NCI-H1694 (cell line): Measurements from ENCODE around the gene DDX41.
"Not testable (repeated sequence)": the region's sequence is repeated elsewhere in the genome, so short reads cannot be mapped to it uniquely, and the experiment has no call there.

Source experiments
- DNase-seq: peaks from one replicate; lab custom pipeline; 2025; lab: John Stamatoyannopoulos, UW

The DDX41 gene

DNA sequence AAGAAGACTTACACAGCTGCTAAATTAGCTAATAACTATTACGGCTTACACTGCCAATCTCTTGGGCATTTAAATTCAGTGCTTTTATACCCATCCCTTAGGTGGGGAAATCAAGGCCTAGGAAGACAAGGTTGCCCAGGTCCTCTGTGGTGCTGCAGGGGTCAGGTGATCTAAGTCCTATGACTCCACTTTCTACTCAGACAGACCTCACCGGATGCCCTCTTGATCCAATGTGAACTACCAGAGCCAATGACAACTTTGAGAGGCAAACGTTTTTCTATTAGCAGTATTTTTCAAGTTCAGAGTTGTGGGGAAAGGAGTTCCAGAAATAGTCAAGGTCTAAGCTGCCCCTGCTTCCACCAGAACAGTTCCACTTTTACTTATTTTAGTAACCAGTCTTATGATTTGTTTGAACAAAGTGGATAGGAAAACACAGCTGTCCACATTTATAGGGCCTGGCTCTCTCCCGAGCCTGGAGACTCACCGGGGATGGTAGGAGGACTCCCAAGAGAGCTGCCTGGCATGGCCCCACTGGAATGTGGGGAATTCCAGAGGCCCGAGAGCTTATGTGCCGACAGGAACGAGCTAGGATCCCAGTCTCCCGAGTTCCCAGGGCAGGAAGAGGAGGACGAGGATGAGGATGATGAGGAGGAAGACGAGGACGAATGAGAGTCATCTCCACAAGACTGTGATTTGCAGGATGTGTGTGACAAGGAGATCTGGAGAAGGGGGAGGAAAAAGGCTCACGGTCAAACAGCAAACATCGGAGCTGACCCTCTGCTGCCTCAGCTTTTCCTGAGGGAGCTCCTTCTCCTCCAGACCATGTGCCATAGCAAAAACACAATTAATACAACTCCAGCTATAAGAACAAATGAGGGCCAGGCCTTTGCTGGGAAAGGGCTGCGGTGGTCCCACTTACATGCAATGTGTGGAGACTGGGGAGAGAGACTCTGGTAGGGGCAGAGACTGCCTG, 20.9 kb upstream of the DDX41 start:
- no peak for DNase-seq

DNA sequence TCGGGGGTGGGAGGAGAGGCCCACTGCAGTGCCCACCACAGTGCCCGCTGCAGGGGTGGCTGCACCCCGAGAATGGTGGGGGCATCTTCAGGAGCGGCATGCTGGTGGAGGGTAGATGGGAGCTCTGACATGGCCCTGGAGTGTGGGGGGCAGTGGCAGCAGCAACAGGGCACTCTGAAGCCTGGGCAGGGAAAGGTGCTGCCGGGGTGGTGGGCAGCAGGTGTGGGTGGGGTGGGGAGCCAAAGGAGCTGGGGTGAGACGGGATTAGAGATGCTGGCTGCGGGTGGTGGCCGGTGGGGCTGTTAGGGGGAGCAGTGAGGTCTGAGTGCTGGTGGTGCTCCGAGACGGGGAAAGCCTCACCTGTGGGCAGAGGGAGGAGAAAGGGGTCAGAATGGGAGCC, 19.6 kb upstream of the DDX41 start:
- DNase-seq: no peak

DNA sequence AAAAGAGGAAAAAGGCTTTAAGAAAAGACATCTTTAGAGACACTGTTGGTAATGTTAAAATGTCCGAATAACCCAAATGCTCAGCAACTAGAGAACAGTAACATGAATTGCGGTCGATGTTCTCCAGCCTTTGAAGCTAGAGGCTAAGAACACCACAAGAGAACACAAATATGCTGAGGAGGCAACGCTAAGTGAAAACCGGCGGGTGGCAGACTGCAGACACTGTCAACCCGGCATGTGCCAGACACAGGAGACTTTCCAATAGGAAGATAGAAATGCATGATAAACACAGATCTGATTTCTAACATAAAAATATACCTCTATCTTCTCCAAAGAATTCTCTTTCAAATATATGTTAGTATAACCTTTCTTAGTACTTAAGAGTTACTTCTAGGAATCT, 18.4 kb upstream of the DDX41 start:
- DNase-seq: no peak

DNA sequence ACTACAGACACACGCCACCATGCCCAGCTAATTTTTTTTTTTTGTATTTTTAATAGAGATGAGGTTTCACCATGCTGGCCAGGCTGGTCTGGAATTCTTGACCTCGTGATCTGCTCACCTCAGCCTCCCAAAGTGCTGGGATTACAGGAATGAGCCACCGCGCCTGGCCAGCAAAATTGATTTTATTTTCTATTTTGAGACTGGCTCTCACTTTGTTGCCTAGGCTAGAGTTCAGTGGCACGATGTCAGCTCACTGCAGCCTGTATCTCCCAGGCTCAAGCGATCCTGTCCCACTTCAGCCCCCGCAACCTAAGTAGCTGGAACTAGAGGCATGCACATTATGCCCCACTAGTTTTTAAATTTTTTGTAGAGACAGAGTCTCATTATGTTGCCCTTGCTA, 17.7 kb upstream of the DDX41 start:
- not testable (repeated sequence) for DNase-seq

DNA sequence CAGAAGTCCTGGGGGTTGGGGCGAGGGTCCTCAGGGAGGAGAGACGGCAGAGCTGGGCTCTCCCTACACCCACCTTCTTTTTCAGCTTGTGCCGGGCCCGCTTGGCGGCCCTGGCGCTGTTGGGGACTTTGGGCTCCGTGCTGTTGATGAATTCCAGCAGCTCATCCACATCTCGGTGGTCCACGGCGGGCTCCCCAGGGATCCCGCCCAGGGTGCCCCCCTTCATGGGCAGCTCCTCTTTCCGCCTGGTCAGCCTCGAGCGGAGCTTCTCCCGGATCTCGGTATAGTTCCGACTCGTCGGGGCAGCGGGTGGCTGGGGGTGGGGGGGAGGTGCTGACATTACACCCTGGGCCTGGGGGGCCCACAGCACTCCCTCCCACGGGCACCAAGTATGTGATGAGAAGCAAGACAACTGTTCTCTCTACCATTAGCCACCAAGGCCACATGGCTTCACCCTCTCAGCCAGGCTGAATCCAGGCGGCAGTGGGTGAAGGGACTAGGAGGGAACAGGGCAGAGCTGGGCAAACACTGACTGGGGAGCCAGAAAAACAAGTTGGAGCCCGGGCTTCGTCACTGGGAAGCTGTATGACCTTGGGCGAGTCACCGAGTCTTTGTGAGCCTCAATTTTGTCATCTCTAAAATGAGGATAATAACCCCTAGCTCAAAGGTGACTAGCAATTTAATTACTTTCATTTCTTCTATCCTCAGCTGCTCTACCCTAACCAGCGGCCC, 14.6 kb upstream of the DDX41 start:
- DNase-seq: no peak

DNA sequence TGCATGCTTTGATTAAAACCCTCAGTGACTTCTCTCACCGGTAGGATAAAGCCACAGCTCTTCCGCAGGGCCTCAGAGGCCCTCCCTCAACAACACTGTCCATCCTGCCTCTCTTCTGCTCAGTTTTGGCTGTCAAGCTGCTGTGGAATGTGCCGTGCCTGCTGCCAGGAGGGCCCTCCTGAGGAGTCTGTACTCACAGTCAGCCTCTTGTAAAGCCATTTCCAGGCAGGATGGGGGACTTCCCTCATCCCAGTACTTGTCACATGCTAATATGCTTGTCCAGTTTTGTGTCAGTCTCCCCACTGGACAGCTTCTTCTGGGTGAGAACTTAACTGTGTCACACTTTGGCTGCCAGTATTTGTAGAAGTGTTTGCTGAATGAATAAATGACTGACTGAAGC, 13.9 kb upstream of the DDX41 start:
- DNase-seq: no peak

DNA sequence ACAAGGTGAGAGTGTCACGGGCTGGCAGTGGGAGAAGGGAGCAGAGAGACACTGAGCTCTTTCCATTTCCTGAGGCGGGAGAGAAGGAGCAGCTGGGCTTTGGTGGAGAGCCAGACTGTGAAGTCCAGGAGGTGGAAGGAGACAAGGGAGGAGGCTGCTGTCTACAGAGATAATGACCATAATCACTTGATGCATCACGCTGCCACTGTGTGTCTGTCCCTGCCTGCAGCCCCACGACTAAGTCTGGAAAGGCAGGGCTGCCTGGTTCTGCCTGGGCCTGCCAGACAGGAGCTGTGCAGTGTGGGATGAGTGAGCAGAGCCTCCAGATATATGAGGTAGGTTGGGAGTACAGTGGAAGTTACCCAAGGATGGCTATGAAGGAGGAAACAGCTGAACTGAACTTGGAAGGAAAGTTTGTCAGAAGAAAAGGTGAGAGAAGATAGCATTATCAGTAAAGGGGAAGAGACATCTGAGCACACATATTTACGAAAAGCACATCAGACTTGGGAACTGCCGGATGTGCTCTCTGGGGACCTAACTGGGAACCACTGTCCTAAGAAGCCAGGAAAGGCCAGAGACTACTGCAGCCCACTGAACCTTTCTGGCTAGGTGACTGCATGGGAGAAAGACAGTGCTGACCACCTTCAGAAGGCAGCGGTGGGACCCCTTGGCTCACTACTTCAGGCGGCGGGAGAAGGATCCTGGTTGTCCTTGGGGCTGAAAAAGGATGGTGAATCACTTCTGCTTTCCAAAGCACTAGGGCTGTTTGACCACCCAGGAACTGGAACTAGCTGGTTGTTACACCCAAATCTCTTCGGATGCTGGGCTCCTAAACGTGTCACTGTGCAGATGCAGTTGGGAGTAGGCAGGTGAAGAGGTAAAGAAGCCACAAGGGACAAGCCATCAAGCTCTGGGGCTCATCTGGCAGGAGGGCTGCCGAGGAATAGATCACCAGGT, 12.8 kb upstream of the DDX41 start:
- DNase-seq: no peak

DNA sequence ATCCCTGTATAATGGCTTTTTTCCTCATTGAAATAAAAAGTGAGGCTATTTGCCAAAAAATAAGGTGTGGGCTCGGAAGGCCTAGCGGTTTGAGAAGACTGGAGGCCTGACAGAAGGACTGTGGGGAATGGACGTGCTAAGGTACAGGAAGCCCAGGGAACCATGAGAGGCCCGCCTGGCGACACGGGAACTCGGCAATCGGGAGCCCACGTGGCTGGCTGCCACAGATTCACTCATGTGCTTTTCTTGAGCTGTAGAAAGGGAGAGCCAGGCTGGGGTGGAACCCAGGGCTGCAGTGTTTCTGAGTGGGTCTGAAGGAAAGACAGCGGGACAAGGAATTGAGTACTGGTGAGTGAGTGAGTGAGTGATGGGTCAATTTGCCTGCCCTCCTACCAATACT, 11.9 kb upstream of the DDX41 start:
- DNase-seq: no peak

DNA sequence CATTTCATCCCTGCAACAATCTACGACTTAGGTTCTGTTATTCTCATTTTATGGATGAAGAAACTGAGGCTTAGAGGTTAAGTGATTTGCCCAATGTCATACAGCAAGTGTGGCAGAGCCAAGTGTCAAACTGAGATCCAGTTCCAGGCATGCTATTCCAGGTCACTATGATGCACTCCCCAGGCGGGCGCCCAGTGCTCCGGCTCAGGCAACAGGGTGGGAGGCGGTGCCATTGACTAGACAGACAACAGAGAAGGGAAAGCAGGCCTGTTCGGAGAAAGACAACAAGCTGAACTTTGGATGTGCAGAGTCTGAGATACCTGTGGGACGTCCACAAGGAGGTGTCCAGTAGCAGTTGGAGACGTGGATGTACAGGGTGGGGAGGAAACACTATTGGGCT, 10.8 kb upstream of the DDX41 start:
- no peak for DNase-seq

DNA sequence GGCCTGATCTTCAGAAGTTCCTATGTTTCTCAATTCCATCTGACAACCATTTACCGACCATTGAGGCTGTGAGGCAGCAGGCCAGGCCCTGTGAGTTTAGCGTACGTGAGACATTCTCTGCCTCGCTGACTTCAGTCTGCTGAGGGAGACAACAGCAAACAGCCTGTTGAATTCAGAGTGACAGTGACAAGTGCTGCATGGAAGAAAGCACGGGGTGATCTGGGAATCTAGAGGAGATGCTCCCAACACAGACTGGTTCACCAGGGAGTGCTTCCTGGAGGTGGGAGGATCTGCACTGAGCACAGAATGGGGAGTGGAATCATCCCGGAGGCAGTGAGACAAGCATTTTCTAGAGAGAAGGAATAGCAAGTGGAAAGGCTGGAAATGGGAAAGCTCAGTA, 10.0 kb upstream of the DDX41 start:
- no peak for DNase-seq

DNA sequence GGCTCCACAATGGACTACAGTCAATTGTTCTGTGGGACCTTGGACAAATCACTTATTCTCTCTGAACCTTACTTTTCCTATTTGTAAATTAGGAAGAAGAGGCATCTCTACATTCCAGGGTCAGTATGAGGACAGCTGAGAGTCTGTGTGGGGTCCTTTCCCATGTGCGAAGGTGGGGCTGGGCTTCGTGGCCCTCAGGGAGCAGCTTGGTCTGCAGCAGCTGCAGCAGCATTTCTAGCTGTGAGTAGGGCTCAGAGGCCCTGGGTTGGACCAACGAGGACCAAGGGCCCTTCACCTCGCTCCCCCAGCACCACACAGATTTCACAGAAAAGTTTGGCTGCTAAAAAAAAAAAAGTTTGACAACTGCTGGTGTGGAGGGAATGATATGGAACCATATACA, 9.4 kb upstream of the DDX41 start:
- no peak for DNase-seq

DNA sequence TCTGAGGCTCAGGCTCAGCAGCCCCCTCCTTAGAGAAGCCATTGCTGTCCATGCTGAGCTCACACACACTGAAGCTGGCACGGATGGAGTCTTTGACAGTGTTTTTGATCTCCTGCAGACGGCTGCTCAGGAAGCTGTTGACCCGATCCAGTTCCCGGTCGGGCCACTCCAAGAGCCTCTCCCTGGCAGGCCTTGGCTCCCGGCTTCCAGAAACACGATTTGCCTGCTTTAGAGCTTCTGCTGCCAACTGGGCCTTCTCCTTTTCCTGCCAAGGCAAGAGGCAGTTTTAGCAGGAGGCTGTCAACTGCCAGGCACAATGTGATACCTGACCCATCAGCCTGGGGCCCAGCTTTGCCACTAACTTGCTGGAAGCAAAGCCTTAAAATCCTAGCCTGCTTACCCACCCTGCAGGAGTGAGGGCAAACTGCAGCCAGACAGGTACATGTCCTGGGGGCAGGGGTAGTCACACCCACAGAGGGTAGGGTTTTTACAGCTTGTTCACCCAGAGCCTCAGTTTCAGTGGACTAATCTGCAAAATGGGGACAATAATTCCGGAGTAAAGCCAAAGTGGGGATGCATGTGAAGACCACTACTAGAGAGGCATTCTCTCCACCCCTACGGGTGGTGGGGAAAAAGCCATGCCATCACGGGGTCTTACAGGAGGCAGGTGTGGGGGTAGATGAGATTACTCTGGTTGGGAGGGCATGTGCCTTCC, 8.3 kb upstream of the DDX41 start:
- DNase-seq: no peak

DNA sequence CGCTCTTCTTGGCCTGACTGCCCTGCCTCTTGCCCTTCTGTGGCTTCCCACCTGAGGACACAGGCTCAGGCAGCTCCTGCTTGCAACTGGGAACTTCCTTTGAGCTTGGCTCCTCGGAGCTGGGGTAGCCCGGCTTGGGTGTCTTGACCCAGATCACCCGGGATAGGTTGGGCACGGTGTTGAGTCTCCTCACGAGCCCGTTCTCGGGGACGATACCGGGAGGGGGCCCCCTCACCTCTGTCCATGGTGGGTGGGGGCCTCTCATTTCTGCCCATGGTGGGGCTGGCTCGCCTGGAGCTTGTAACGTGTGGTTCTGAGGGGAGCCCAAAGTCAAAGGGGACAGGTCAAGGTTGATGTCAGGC, 7.8 kb upstream of the DDX41 start:
- DNase-seq: no peak

DNA sequence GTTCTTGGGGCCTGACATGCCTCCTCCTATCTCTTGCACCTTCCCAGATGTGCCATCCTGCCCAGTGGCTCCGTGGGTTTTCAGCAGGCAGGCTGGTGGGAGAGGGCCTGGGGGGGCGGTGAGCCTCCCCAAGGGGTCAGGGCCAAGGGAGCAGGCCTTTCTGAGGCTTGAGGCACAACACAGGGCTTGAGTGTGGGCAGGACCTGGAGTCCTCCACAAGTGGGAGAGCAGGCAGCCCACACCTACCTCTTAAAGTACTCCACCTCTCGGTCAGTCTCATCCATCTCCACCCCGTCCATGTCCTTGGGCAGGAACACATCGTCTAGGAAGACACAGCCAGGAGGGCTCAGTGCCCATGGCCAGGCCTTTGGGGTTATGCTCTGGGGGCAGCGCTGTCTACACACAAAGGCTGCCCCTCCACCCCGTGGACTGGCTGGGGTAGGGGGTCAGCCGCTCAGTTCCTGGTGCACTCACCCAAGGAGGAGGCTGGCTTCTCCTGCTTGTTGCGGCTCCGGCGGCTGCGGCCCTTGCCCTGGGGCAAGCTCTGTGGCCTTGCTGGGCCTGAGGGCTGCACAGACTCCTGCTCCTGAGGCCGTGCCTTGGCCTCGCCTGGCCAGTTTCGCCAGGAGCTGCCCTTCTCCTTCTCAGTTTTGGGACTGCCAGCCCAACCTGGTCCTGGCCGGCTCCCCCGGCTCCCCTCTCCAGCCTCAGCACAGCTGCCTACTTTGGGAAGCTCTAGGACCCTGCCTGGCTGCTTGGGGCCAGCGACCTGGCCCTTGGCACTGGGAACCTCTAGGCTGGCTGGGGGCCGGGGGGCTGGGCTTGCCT, 7.2 kb upstream of the DDX41 start:
- no peak for DNase-seq

DNA sequence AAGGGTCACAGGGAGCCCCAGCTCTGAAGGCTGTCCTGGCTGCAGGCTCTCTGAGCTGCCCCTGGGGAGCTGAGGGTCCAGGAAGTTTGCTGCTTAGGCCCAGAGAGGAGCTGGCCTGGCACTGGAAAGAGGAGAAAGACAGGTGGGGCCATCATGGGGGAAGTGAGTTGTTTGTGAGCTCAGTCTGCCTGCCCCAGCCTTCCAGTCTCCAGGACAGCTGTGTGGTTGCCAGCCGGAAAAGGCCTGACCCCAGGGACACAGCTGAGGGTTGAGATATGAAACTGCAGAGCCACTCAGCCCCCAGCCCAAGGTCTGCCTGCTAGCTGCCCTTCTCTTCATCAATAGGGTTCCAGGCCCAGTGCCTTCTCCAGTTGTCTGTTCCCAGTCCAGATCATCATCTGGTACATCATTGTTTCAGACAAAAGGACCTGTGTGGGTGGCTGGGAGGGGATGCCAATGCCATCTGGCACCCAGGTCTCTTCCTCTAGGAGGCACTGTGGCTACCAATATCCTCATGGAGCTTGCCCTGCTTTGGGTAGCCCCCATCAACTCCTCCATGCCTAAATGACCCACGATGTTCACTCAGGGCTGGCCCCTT, 4.3 kb upstream of the DDX41 start:
- DNase-seq: no peak

DNA sequence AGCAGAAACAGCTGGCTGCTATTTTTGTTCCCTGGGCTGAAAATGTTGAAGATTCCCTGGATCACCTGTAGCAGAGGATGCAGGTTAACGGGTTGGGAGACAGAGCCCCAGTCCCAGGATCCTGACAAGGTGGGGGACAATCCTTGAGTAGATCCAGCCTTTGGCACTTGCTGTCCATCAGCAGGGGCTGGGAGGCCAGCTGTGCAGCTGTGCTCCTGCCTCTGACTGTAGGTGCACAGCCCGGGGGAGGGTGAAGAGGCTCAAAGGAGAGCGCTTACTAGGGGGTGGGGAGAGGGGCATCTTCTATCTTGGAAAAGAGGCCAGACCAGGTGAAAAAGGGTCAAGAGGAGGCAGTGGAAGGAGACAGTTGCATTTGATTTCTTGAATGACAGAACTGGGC, 3.5 kb upstream of the DDX41 start:
- DNase-seq: no peak

DNA sequence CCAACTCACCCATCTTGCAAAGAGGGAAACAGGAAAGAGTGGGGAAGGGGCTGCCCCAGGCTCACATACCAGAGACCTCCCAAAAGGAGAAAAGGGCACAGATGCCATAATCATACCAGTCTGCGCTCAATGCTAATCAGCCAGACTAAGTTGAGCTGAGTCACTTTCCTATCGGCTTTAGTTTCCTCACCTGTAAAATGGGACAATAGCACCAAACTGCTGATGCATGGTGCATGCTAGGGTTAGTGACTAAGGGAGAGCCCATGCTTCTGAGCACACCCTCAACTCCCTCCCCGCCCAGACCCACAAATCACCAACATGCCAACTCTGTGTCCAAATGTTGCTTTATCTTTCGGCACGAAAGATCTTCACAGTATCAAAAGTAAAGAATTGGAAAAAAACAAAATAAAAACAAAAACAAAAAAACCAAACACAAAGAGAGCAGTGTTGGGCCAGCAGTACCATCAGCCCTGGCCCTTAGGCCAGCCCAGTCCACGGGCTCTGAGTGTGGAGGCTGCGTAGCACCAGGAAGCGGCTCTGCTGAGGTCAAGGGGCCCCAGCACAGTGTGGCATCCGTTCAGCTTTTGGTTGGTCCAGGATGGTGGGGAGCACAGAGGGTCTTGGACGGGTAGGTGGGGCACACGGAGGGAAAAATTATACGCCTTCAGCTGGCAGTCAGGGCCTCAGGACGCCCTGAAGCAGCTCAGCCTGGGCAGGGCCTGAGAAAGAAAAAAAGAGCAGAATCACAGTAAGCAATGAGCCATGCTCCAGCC, 2.9 kb upstream of the DDX41 start:
- DNase-seq: no peak

DNA sequence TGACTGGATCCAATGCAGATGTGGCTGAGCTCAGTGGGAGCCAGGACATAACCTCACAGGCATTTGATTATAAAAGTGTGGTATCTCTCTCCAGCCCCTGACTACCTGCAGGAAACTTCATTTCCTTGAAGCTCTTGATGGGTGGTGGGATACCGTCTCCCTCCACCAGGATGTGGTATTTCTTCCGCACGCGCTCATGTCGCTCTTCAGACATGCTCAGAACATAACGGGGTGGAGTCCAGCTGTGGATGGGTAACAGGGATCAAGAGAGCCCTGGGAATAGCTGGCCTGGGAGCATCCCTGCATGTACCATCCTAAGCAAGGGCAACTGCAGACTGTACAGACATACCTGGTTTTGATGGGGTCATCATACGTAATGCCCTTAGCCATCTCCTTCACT, 1.2 kb downstream of the DDX41 start:
- no peak for DNase-seq

DNA sequence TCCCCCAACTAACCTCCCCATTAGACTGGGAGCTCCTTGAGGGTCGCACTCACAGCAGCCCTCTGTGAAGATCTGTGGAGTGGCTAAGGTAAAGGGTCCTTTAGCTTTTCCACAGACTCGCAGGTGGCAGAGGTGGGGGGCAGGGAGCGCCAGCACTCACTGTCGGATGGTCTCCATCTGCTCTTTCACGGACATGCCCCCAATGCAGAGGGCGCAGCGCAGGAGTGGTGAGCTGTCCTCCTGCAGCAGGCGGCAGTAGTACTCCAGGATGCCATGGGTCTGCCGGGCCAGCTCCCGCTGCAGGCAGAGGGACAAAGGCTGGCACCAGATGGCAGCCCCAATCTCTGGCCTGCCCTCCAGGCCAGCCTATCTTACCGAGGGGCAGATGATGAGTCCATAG, 2.2 kb downstream of the DDX41 start:
- no peak for DNase-seq

DNA sequence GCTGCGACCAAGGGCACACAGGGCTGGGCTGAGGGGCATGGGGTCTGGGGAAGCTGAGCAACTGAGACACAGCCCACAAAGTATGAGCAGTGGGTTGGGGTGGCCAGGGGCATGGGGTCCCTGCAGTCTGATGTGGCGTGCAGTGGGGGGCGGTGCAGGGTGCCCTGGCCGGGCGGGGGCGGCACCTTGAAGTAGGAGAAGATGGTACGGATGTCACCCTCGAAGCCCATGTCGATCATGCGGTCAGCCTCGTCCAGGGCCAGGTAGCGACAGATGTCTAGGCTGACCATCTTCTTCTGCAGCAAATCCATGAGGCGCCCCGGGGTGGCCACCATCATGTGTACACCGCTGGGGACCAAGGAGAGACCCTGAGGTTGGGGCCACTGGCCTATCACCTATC, 3.3 kb downstream of the DDX41 start:
- DNase-seq: no peak
